Urinary bladder (tissue), 4 donors: ENCODE data around the gene TTLL11. TPM values are rescaled to one million over a fixed set of nuclear protein-coding genes. Genes with fewer than 3 reads are reported as not detected.

ENCODE experiments used
- DNase-seq: peaks from one replicate; pipeline ENCODE4 v3.0.0-alpha.2; 2015; ENCODE audit errors: extremely low spot score
- H3K27ac ChIP-seq: one replicate; pipeline ENCODE4 v1.5.1; 2013; ENCODE audit warnings: low read depth, mild to moderate bottlenecking, moderate library complexity
- H3K36me3 ChIP-seq: one replicate; pipeline ENCODE4 v1.6.1; 2013; ENCODE audit warnings: mild to moderate bottlenecking, moderate library complexity; ENCODE audit not compliant: insufficient read depth
- H3K4me1 ChIP-seq: one replicate; pipeline ENCODE4 v1.6.1; 2013; ENCODE audit warnings: mild to moderate bottlenecking, moderate library complexity; ENCODE audit not compliant: insufficient read depth
- H3K4me3 ChIP-seq: one replicate; pipeline ENCODE4 v1.5.1; 2013; ENCODE audit warnings: low read depth, low read length
- WGBS: extraction: QIAGEN DNeasy Blood & Tissue Kit; methylation state at CpG from one replicate; pipeline ENCODE4 v1.1.7; 2013; 5-methylcytosine and 5-hydroxymethylcytosine counted together
- polyA plus RNA-seq: library from polyadenylated mRNA; stranded (reverse); fragments of 200-250 nt; gene quantifications from one replicate; pipeline ENCODE4 v1.2.3, GENCODE V29; 2013
- total RNA-seq: library from RNA; depleted of rRNA; stranded (reverse); fragments of >200 nt; gene quantifications from one replicate; pipeline ENCODE4 v1.2.3, GENCODE V29; 2014
- donor health status: healthy with polysubstance abuse.
- donor health status: healthy.

TTLL11 gene
- total and polyA plus RNA-seq, 2 donors: 12.8 to 14.4 TPM

- no peaks in the 10 kb centered on the region for H3K4me1 ChIP-seq
- DNase-seq: no peak
- peaks cover 1% of the 10 kb centered on the region for H3K36me3 ChIP-seq
- H3K27ac ChIP-seq: no peak overlapping the region
- H3K4me3 ChIP-seq: no peak overlapping the region
- 80% methylated on average over 9 of the region's 9 CpGs for WGBS
Observed at GRCh38 chr9:121851641-121852091, 241.4 kb downstream of the TTLL11 start.

- no peak overlapping the region for H3K27ac ChIP-seq
- H3K4me1 ChIP-seq: no peaks in the 10 kb centered on the region
- WGBS: 92% methylated on average over 2 of the region's 2 CpGs
- peaks cover 1% of the 10 kb centered on the region for H3K36me3 ChIP-seq
- no peak for DNase-seq
- no peak overlapping the region for H3K4me3 ChIP-seq
Observed at GRCh38 chr9:121850366-121850765, 242.7 kb downstream of the TTLL11 start.

- H3K27ac ChIP-seq: no peak overlapping the region
- no peak overlapping the region for H3K4me3 ChIP-seq
- 74% methylated on average over 4 of the region's 4 CpGs for WGBS
- no peak for DNase-seq
- H3K36me3 ChIP-seq: peaks cover 1% of the 10 kb centered on the region
- no peaks in the 10 kb centered on the region for H3K4me1 ChIP-seq
Observed at GRCh38 chr9:121849554-121849953, 243.6 kb downstream of the TTLL11 start.

- no peak overlapping the region for H3K27ac ChIP-seq
- 51% methylated on average over 2 of the region's 2 CpGs for WGBS
- H3K4me1 ChIP-seq: no peaks in the 10 kb centered on the region
- no peak overlapping the region for H3K4me3 ChIP-seq
- no peak for DNase-seq
- no peaks in the 10 kb centered on the region for H3K36me3 ChIP-seq
Observed at GRCh38 chr9:121844562-121844961, 248.5 kb downstream of the TTLL11 start.

- 28% methylated on average over 2 of the region's 2 CpGs for WGBS
- no peak for DNase-seq
- H3K27ac ChIP-seq: no peak overlapping the region
- H3K4me3 ChIP-seq: no peak overlapping the region
- H3K36me3 ChIP-seq: no peaks in the 10 kb centered on the region
- H3K4me1 ChIP-seq: no peaks in the 10 kb centered on the region
Observed at GRCh38 chr9:121844098-121844497, 249.0 kb downstream of the TTLL11 start.

GRCh38 chr9:121842612-121842978, 250.5 kb downstream of the TTLL11 start:
- no peak overlapping the region for H3K4me3 ChIP-seq
- no peaks in the 10 kb centered on the region for H3K4me1 ChIP-seq
- 49% methylated on average over 2 of the region's 2 CpGs for WGBS
- H3K27ac ChIP-seq: no peak overlapping the region
- DNase-seq: no peak
- H3K36me3 ChIP-seq: no peaks in the 10 kb centered on the region

GRCh38 chr9:121841771-121842611, 251.1 kb downstream of the TTLL11 start:
- Histone ChIP-seq H3K4me3 (no peak overlapping the region), H3K27ac (no peak overlapping the region), H3K36me3 (no peaks in the 10 kb centered on the region), H3K4me1 (no peaks in the 10 kb centered on the region)
- no peak for DNase-seq
- WGBS: 88% methylated on average over 10 of the region's 10 CpGs

- WGBS: 88% methylated on average over 20 of the region's 20 CpGs
- H3K27ac ChIP-seq: no peak overlapping the region
Observed at GRCh38 chr9:121840838-121841760, 252.0 kb downstream of the TTLL11 start.

GRCh38 chr9:121839726-121840500, 253.2 kb downstream of the TTLL11 start:
- Histone ChIP-seq H3K36me3 (no peaks in the 10 kb centered on the region), H3K4me1 (no peaks in the 10 kb centered on the region), H3K4me3 (no peak overlapping the region), H3K27ac (no peak overlapping the region)
- no peak for DNase-seq
- WGBS: 90% methylated on average over 16 of the region's 16 CpGs

More at GRCh38 chr9:121840838-121841760, 252.0 kb downstream of the TTLL11 start:
- Histone ChIP-seq H3K4me3 (no peak overlapping the region), H3K4me1 (no peaks in the 10 kb centered on the region), H3K36me3 (no peaks in the 10 kb centered on the region)
- no peak for DNase-seq

GRCh38 chr9:121838746-121839669, 254.1 kb downstream of the TTLL11 start:
- Histone ChIP-seq H3K4me1 (no peaks in the 10 kb centered on the region), H3K36me3 (no peaks in the 10 kb centered on the region), H3K4me3 (no peak overlapping the region), H3K27ac (no peak overlapping the region)
- DNase-seq: no peak
- 84% methylated on average over 23 of the region's 23 CpGs for WGBS

GRCh38 chr9:121837113-121837961, 255.8 kb downstream of the TTLL11 start:
- Histone ChIP-seq H3K4me3 (no peak overlapping the region), H3K27ac (no peak overlapping the region), H3K4me1 (no peaks in the 10 kb centered on the region), H3K36me3 (no peaks in the 10 kb centered on the region)
- no peak for DNase-seq
- WGBS: 42% methylated on average over 9 of the region's 9 CpGs
